ENCODE data around the gene ARMC7. TPM values are rescaled to one million over a fixed set of nuclear protein-coding genes. Genes with fewer than 3 reads are reported as not detected.

The ARMC7 gene
- total and polyA plus RNA-seq, 2 of the 13 experiments (the other 11 are each of a cell fraction or from before 2014, with no cell fraction given), result 3.9 to 4.2 TPM

DNA sequence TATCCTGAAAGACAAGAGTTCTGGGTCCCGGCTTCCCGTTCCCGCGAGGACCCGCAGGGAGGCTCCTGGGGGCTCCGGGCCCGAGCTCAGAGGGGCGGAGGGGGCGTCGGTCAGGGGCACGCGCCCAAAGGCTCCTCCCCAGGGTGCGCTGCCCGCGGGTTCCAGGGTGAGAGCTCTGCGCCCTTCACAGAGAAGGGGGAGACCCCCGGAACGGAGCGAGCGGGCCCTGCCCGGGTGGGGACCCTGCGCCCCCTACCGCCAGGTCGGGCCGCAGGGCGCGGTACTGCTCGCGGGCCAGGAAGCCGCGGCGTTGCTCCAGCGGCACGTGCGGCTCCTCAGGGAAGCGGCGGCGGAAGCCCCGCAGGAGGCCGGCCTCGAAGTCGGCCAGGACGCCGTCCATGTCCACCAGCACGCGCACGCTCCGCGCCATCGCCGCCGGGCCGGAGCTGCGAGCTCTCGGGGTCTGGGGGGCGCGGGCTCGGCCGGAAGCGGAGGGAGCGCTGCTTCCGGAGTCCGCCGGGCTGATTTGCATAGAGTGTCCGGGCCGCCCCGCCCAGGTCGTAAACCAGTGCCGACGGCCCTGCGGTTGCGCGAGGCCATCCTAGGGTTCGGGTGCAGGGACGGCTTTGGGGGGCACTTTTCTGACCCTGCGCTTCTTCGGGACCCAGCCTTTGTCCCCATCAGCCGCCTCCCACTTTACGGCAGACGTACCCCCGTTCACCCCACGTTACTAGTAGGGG, 21.7 kb downstream of the ARMC7 start, which contains the start of gene NT5C (continued):
- TF ChIP-seq MAZ (IDR thresholded peaks at IDR 0.05; ENCODE audit: borderline replicate concordance, low read depth, low read length), result peak; percentile 74; the same call in 1 of the 2 replicates
- TF ChIP-seq MAZ (CRISPR knock-in tag; IDR thresholded peaks at IDR 0.05; ENCODE audit: low read depth), result peak; percentile 88
- TF ChIP-seq JDP2 (CRISPR knock-in tag; IDR thresholded peaks at IDR 0.05; ENCODE audit: borderline replicate concordance), result no peak; the same call in 1 of the 2 replicates
- TF ChIP-seq, protein P1, sequence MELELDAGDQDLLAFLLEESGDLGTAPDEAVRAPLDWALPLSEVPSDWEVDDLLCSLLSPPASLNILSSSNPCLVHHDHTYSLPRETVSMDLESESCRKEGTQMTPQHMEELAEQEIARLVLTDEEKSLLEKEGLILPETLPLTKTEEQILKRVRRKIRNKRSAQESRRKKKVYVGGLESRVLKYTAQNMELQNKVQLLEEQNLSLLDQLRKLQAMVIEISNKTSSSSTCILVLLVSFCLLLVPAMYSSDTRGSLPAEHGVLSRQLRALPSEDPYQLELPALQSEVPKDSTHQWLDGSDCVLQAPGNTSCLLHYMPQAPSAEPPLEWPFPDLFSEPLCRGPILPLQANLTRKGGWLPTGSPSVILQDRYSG (CRISPR knock-in tag; IDR thresholded peaks at IDR 0.05), result peak; percentile 87; the same call in 1 of the 2 replicates
- peak; percentile 80; the same call in 1 of the 2 replicates for TF ChIP-seq ZNF724P (CRISPR knock-in tag; IDR thresholded peaks at IDR 0.05; ENCODE audit: borderline replicate concordance)
- peak; percentile 68 for TF ChIP-seq CHCHD3 (CRISPR knock-in tag; IDR thresholded peaks at IDR 0.05)
- TF ChIP-seq, protein P2, sequence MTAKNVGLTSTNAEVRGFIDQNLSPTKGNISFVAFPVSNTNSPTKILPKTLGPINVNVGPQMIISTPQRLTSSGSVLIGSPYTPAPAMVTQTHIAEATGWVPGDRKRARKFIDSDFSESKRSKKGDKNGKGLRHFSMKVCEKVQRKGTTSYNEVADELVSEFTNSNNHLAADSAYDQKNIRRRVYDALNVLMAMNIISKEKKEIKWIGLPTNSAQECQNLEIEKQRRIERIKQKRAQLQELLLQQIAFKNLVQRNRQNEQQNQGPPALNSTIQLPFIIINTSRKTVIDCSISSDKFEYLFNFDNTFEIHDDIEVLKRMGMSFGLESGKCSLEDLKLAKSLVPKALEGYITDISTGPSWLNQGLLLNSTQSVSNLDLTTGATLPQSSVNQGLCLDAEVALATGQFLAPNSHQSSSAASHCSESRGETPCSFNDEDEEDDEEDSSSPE (CRISPR knock-in tag; IDR thresholded peaks at IDR 0.05), result peak; percentile 89
- TF ChIP-seq NCOA5 (CRISPR knock-in tag; IDR thresholded peaks at IDR 0.05), result no peak
- TF ChIP-seq, protein P3, sequence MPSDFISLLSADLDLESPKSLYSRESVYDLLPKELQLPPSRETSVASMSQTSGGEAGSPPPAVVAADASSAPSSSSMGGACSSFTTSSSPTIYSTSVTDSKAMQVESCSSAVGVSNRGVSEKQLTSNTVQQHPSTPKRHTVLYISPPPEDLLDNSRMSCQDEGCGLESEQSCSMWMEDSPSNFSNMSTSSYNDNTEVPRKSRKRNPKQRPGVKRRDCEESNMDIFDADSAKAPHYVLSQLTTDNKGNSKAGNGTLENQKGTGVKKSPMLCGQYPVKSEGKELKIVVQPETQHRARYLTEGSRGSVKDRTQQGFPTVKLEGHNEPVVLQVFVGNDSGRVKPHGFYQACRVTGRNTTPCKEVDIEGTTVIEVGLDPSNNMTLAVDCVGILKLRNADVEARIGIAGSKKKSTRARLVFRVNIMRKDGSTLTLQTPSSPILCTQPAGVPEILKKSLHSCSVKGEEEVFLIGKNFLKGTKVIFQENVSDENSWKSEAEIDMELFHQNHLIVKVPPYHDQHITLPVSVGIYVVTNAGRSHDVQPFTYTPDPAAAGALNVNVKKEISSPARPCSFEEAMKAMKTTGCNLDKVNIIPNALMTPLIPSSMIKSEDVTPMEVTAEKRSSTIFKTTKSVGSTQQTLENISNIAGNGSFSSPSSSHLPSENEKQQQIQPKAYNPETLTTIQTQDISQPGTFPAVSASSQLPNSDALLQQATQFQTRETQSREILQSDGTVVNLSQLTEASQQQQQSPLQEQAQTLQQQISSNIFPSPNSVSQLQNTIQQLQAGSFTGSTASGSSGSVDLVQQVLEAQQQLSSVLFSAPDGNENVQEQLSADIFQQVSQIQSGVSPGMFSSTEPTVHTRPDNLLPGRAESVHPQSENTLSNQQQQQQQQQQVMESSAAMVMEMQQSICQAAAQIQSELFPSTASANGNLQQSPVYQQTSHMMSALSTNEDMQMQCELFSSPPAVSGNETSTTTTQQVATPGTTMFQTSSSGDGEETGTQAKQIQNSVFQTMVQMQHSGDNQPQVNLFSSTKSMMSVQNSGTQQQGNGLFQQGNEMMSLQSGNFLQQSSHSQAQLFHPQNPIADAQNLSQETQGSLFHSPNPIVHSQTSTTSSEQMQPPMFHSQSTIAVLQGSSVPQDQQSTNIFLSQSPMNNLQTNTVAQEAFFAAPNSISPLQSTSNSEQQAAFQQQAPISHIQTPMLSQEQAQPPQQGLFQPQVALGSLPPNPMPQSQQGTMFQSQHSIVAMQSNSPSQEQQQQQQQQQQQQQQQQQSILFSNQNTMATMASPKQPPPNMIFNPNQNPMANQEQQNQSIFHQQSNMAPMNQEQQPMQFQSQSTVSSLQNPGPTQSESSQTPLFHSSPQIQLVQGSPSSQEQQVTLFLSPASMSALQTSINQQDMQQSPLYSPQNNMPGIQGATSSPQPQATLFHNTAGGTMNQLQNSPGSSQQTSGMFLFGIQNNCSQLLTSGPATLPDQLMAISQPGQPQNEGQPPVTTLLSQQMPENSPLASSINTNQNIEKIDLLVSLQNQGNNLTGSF (CRISPR knock-in tag; IDR thresholded peaks at IDR 0.05), result peak; percentile 93; the same call in 1 of the 2 replicates
- TF ChIP-seq, protein P4, sequence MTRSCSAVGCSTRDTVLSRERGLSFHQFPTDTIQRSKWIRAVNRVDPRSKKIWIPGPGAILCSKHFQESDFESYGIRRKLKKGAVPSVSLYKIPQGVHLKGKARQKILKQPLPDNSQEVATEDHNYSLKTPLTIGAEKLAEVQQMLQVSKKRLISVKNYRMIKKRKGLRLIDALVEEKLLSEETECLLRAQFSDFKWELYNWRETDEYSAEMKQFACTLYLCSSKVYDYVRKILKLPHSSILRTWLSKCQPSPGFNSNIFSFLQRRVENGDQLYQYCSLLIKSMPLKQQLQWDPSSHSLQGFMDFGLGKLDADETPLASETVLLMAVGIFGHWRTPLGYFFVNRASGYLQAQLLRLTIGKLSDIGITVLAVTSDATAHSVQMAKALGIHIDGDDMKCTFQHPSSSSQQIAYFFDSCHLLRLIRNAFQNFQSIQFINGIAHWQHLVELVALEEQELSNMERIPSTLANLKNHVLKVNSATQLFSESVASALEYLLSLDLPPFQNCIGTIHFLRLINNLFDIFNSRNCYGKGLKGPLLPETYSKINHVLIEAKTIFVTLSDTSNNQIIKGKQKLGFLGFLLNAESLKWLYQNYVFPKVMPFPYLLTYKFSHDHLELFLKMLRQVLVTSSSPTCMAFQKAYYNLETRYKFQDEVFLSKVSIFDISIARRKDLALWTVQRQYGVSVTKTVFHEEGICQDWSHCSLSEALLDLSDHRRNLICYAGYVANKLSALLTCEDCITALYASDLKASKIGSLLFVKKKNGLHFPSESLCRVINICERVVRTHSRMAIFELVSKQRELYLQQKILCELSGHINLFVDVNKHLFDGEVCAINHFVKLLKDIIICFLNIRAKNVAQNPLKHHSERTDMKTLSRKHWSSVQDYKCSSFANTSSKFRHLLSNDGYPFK (CRISPR knock-in tag; IDR thresholded peaks at IDR 0.05; ENCODE audit: borderline replicate concordance), result peak; percentile 17; the same call in 1 of the 2 replicates
- TF ChIP-seq HMG20A (CRISPR knock-in tag; IDR thresholded peaks at IDR 0.05; ENCODE audit: borderline replicate concordance), result no peak
- TF ChIP-seq, protein P5, sequence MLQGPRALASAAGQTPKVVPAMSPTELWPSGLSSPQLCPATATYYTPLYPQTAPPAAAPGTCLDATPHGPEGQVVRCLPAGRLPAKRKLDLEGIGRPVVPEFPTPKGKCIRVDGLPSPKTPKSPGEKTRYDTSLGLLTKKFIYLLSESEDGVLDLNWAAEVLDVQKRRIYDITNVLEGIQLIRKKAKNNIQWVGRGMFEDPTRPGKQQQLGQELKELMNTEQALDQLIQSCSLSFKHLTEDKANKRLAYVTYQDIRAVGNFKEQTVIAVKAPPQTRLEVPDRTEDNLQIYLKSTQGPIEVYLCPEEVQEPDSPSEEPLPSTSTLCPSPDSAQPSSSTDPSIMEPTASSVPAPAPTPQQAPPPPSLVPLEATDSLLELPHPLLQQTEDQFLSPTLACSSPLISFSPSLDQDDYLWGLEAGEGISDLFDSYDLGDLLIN (CRISPR knock-in tag; IDR thresholded peaks at IDR 0.05; ENCODE audit: borderline replicate concordance), result peak; percentile 13; the same call in 1 of the 2 replicates
- TF ChIP-seq, protein P6, sequence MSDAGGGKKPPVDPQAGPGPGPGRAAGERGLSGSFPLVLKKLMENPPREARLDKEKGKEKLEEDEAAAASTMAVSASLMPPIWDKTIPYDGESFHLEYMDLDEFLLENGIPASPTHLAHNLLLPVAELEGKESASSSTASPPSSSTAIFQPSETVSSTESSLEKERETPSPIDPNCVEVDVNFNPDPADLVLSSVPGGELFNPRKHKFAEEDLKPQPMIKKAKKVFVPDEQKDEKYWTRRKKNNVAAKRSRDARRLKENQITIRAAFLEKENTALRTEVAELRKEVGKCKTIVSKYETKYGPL (CRISPR knock-in tag; IDR thresholded peaks at IDR 0.05), result no peak
